A549 (cell line): ENCODE data around the gene COL5A1.

ENCODE experiments used
- CEBPB ChIP-seq, 2 experiments: fragments of >200 bp in 1 of 2; sonication (Bioruptor Twin) in 1 of 2; formaldehyde crosslinking in 1 of 2; IDR thresholded peaks; 2 replicates each; pipeline ENCODE4 v1.6.1; 2012 to 2016
- CHD2 ChIP-seq: fragments of 150-350 bp; IDR thresholded peaks from 2 replicates; pipeline ENCODE4 v1.6.1; 2014; ENCODE audit warnings: low read length; ENCODE audit not compliant: partially characterized antibody
- FOSL2 ChIP-seq, 2 experiments: fragments of 450-650 bp in 1 of 2; fragments of >200 bp in 1 of 2; sonication (Bioruptor Twin) in 1 of 2; formaldehyde crosslinking; IDR thresholded peaks; 2 replicates each; pipeline versions ENCODE4 v1.5.0 to v1.6.1; 2016 to 2020; ENCODE audit warnings: mild to moderate bottlenecking in 1 of 2, moderate library complexity in 1 of 2
- HDAC2 ChIP-seq: fragments of 200-600 bp; sonication (generic); IDR thresholded peaks from 2 replicates; pipeline ENCODE4 v1.6.1; 2016
- POLR2A ChIP-seq: IDR thresholded peaks from 2 replicates; pipeline ENCODE4 v1.6.1; 2012; ENCODE audit warnings: mild to moderate bottlenecking, low read length
- RAD21 ChIP-seq, 2 experiments: fragments of >200 bp in 1 of 2; sonication (Bioruptor Twin) in 1 of 2; formaldehyde crosslinking in 1 of 2; IDR thresholded peaks in 1 of 2; conservative IDR thresholded peaks in 1 of 2; 2 replicates in 1 of 2; 3 replicates in 1 of 2; pipeline ENCODE4 v1.6.1; 2012 to 2018; ENCODE audit warnings: inconsistent platforms in 1 of 2
- RNF2 ChIP-seq: fragments of 200-600 bp; sonication (generic); IDR thresholded peaks from 2 replicates; pipeline ENCODE4 v1.6.1; 2016; ENCODE audit warnings: low read depth, mild to moderate bottlenecking, antibody characterized with exemption, moderate library complexity, borderline replicate concordance
- SMC3 ChIP-seq: fragments of >200 bp; sonication (Bioruptor Twin); formaldehyde crosslinking; IDR thresholded peaks from 3 replicates; pipeline ENCODE4 v1.6.1; 2018; ENCODE audit warnings: inconsistent platforms
- TF ChIP-seq, protein P1 (sequence below): fragments of >200 bp; sonication (Bioruptor Twin); formaldehyde crosslinking; IDR thresholded peaks from 3 replicates; pipeline ENCODE4 v1.5.1; 2016
- TF ChIP-seq, protein P2 (sequence below): fragments of 200-600 bp; sonication (generic); IDR thresholded peaks from 2 replicates; pipeline ENCODE4 v1.6.1; 2016; ENCODE audit warnings: antibody characterized with exemption, mild to moderate bottlenecking, moderate library complexity
- TF ChIP-seq, protein P3 (sequence below): IDR thresholded peaks from 2 replicates; pipeline ENCODE4 v1.6.1; 2012; ENCODE audit warnings: low read depth, borderline replicate concordance

DNA sequence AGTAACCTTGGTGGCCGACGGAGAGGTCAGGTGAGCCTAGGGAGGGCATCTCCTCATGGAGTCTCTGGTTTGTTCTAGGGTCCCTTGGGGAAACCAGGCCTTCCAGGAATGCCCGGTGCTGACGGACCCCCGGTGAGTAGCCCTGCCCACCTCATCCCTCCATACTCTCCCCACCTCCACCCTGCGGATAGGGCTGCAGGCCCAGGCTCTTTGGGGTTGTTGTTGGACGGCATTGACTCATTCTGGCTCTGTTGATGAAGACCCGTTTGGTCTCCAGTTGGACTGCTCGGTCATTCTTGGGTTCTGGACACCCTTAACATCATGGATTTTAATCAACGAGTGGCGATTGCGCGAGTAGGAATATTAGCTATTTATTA is 126.7 kb downstream of the COL5A1 start:
- TF ChIP-seq SMC3 (no peak), RAD21 (conservative IDR thresholded peaks at IDR 0.05 in 1 of 2, IDR thresholded peaks at IDR 0.05 in 1 of 2) (no peak), CEBPB (IDR thresholded peaks at IDR 0.05) (no peak), POLR2A (no peak), FOSL2 (IDR thresholded peaks at IDR 0.05) (no peak), FOSL2 (CRISPR knock-in tag; IDR thresholded peaks at IDR 0.05) (no peak), HDAC2 (no peak), CHD2 (no peak), RNF2 (no peak)
- TF ChIP-seq, protein P1, sequence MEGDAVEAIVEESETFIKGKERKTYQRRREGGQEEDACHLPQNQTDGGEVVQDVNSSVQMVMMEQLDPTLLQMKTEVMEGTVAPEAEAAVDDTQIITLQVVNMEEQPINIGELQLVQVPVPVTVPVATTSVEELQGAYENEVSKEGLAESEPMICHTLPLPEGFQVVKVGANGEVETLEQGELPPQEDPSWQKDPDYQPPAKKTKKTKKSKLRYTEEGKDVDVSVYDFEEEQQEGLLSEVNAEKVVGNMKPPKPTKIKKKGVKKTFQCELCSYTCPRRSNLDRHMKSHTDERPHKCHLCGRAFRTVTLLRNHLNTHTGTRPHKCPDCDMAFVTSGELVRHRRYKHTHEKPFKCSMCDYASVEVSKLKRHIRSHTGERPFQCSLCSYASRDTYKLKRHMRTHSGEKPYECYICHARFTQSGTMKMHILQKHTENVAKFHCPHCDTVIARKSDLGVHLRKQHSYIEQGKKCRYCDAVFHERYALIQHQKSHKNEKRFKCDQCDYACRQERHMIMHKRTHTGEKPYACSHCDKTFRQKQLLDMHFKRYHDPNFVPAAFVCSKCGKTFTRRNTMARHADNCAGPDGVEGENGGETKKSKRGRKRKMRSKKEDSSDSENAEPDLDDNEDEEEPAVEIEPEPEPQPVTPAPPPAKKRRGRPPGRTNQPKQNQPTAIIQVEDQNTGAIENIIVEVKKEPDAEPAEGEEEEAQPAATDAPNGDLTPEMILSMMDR, result no peak
- TF ChIP-seq, protein P2, sequence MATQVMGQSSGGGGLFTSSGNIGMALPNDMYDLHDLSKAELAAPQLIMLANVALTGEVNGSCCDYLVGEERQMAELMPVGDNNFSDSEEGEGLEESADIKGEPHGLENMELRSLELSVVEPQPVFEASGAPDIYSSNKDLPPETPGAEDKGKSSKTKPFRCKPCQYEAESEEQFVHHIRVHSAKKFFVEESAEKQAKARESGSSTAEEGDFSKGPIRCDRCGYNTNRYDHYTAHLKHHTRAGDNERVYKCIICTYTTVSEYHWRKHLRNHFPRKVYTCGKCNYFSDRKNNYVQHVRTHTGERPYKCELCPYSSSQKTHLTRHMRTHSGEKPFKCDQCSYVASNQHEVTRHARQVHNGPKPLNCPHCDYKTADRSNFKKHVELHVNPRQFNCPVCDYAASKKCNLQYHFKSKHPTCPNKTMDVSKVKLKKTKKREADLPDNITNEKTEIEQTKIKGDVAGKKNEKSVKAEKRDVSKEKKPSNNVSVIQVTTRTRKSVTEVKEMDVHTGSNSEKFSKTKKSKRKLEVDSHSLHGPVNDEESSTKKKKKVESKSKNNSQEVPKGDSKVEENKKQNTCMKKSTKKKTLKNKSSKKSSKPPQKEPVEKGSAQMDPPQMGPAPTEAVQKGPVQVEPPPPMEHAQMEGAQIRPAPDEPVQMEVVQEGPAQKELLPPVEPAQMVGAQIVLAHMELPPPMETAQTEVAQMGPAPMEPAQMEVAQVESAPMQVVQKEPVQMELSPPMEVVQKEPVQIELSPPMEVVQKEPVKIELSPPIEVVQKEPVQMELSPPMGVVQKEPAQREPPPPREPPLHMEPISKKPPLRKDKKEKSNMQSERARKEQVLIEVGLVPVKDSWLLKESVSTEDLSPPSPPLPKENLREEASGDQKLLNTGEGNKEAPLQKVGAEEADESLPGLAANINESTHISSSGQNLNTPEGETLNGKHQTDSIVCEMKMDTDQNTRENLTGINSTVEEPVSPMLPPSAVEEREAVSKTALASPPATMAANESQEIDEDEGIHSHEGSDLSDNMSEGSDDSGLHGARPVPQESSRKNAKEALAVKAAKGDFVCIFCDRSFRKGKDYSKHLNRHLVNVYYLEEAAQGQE, result no peak
- TF ChIP-seq, protein P3, sequence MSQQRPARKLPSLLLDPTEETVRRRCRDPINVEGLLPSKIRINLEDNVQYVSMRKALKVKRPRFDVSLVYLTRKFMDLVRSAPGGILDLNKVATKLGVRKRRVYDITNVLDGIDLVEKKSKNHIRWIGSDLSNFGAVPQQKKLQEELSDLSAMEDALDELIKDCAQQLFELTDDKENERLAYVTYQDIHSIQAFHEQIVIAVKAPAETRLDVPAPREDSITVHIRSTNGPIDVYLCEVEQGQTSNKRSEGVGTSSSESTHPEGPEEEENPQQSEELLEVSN, result no peak
